Smooth muscle cell (in vitro differentiated cells): ENCODE results near the gene P2RY8. TPM values are rescaled to one million over a fixed set of nuclear protein-coding genes. Genes with fewer than 3 reads are reported as not detected.

ENCODE experiments used
- DNase-seq: peaks from one replicate; lab custom pipeline; 2025; ENCODE audit not compliant: unreplicated experiment; lab: John Stamatoyannopoulos, UW
- H2AFZ ChIP-seq: fragments of 200-600 bp; sonication (generic); 2 replicates; pipeline ENCODE4 v1.6.0; 2016; ENCODE audit warnings: antibody characterized with exemption, low read depth, mild to moderate bottlenecking
- H3F3A ChIP-seq: fragments of 200-600 bp; sonication (generic); 2 replicates; pipeline ENCODE4 v1.6.0; 2017; ENCODE audit warnings: antibody characterized with exemption, low read depth
- H3K27ac ChIP-seq: fragments of 200-600 bp; sonication (generic); 2 replicates; pipeline ENCODE4 v1.5.1; 2016; ENCODE audit warnings: low read depth, mild to moderate bottlenecking
- H3K27me3 ChIP-seq: fragments of 200-600 bp; sonication (generic); 2 replicates; pipeline ENCODE4 v1.6.1; 2016; ENCODE audit warnings: low read depth, mild to moderate bottlenecking
- H3K36me3 ChIP-seq: fragments of 200-600 bp; sonication (generic); 2 replicates; pipeline ENCODE4 v1.5.1; 2016; ENCODE audit warnings: low read depth
- H3K4me1 ChIP-seq: fragments of 200-600 bp; sonication (generic); 2 replicates; pipeline ENCODE4 v1.5.1; 2016; ENCODE audit warnings: low read depth
- H3K4me2 ChIP-seq: fragments of 200-600 bp; sonication (generic); 2 replicates; pipeline ENCODE4 v1.6.0; 2016; ENCODE audit warnings: mild to moderate bottlenecking
- H3K4me3 ChIP-seq: fragments of 200-600 bp; sonication (generic); 2 replicates; pipeline ENCODE4 v1.5.1; 2016; ENCODE audit warnings: mild to moderate bottlenecking
- H3K79me2 ChIP-seq: fragments of 200-600 bp; sonication (generic); 2 replicates; pipeline ENCODE4 v1.6.0; 2016; ENCODE audit warnings: low read depth, mild to moderate bottlenecking
- H3K9ac ChIP-seq: fragments of 200-600 bp; sonication (generic); 2 replicates; pipeline ENCODE4 v1.6.0; 2016; ENCODE audit warnings: low read depth
- H3K9me3 ChIP-seq: fragments of 200-600 bp; sonication (generic); replicated peaks from 2 replicates; pipeline ENCODE4 v1.5.1; 2016; ENCODE audit warnings: low read depth
- H4K20me1 ChIP-seq: fragments of 200-600 bp; sonication (generic); 2 replicates; pipeline ENCODE4 v1.6.0; 2016; ENCODE audit warnings: low read depth
- CTCF ChIP-seq: fragments of 200-600 bp; sonication (generic); IDR thresholded peaks from 2 replicates; pipeline ENCODE4 v1.5.1; 2017; ENCODE audit warnings: borderline replicate concordance, mild to moderate bottlenecking, antibody characterized with exemption; ENCODE audit not compliant: insufficient read depth, poor library complexity, severe bottlenecking
- WGBS: methylation state at CpG from one replicate; pipeline ENCODE4 v1.1.7; 2016; ENCODE audit warnings: low lambda C conversion rate; 5-methylcytosine and 5-hydroxymethylcytosine counted together
- polyA plus RNA-seq: library from polyadenylated mRNA; unstranded; fragments of >200 nt; fragmentation: Nextera tagmentation; extraction: Ambion mirVana; gene quantifications from 2 replicates; pipeline ENCODE4 v1.2.1, GENCODE V29; 2016
- total RNA-seq: library from RNA; depleted of rRNA; stranded (reverse); fragments of >200 nt; gene quantifications from 2 replicates; pipeline ENCODE4 v1.2.3, GENCODE V29; 2014

Gene P2RY8
- total and polyA plus RNA-seq, 2 experiments from 2014 or later = not detected

GRCh38 chrX:1416327-1416784 lies 120.6 kb downstream of the P2RY8 start:
- H3K27me3 ChIP-seq = no peaks in the 10 kb centered on the region
- 74% methylated on average over 15 of the region's 15 CpGs for WGBS
- H3F3A ChIP-seq = no peaks in the 10 kb centered on the region
- H3K27ac ChIP-seq = no peak overlapping the region
- H3K4me2 ChIP-seq = no peak overlapping the region
- no peak overlapping the region for H2AFZ ChIP-seq
- H3K9me3 ChIP-seq = no peaks in the 10 kb centered on the region
- no peaks in the 10 kb centered on the region for H3K79me2 ChIP-seq
- H3K36me3 ChIP-seq = no peaks in the 10 kb centered on the region
- no peaks in the 10 kb centered on the region for H4K20me1 ChIP-seq
- no peak overlapping the region for H3K4me3 ChIP-seq
- TF ChIP-seq CTCF = no peak
- H3K4me1 ChIP-seq = no peaks in the 10 kb centered on the region
- no peak overlapping the region for H3K9ac ChIP-seq
- no peak for DNase-seq

Other genes starting within 250 kb of the P2RY8 start
- 0.67 TPM in 1 of 2 replicates, not detected in the other for gene IL3RA, start 200.4 kb downstream of the P2RY8 start, total RNA-seq
- gene IL3RA, start 200.4 kb downstream of the P2RY8 start, polyA plus RNA-seq = 0.24 and 0.90 TPM in 2 replicates
- 160 and 164 TPM in 2 replicates for gene SLC25A6, start 145.1 kb downstream of the P2RY8 start, total RNA-seq
- gene SLC25A6, start 145.1 kb downstream of the P2RY8 start, polyA plus RNA-seq = 261 and 288 TPM in 2 replicates
- 18.9 and 20.0 TPM in 2 replicates for gene ASMTL, start 84.3 kb downstream of the P2RY8 start, total RNA-seq
- gene ASMTL, start 84.3 kb downstream of the P2RY8 start, polyA plus RNA-seq = 40.9 and 50.5 TPM in 2 replicates
- 21.8 and 31.9 TPM in 2 replicates for gene AKAP17A, start 54.4 kb upstream of the P2RY8 start, total RNA-seq
- 49.8 and 58.5 TPM in 2 replicates for gene AKAP17A, start 54.4 kb upstream of the P2RY8 start, polyA plus RNA-seq
- gene ASMT, start 77.9 kb upstream of the P2RY8 start, total RNA-seq = not detected in 2 replicates
- 0.41 and 0.71 TPM in 2 replicates for gene ASMT, start 77.9 kb upstream of the P2RY8 start, polyA plus RNA-seq